HG02973 (cell line): ENCODE results near the gene PTH1R.

Source experiments
- ATAC-seq: cut with Tn5 transposase; IDR thresholded peaks from one replicate; pipeline ENCODE4 v1.9.1; 2021; ENCODE audit warnings: moderate library complexity; ENCODE audit not compliant: unreplicated experiment

Gene PTH1R

GRCh38 chr3:46877406-46878125 lies at the start of gene PTH1R:
PTH1R (plus strand) TSS chr3:46877721; CDS start chr3:46883560, 5,839 bp downstream.
- no peak for ATAC-seq

DNA sequence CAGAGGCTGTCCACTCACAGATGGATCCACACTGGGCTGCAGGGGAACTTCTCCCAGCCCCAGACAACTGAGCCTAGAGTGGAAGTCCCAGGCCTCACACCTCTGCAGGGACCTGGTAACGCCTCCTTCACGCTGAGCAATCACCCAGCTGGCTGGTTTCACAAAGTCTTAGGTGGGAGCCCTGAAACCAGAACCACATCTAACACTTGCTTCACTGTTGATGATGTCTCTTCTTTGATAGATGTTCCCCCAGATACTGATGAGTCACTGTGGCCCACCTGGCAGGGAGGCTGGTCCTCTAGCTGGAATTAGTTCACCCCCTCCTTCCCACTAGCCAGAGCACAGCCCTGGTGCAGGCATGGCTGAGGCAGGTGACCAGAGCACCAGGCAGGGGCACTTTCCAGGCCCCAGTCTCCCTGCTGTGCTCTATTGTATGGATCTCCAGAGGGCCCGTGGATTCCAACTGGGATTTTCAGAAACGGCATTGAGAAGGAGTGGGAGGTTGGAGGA lies 47.8 kb upstream of the PTH1R start:
- peak; percentile 79 for ATAC-seq

- no peak for ATAC-seq
Observed at GRCh38 chr3:46830801-46831200, 46.7 kb upstream of the PTH1R start.

DNA sequence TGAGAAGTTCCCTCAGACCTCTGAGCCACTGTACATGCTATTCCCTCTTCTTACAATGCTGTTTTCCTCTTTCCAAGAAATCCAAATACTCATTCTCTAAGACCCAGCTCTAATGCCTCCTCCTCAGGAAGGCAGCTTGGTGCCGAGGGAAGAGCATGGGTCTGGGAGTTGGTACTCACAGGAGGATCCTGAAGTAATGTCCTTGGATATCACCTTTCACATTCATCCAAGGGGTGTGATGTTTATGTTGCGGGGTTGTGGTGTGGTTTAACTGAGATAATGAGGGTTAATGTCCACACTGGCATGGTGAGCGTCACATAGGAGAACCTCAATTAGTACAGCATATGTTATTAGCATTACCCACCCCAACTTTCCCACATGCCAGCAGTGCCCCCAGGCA lies 46.2 kb upstream of the PTH1R start:
- no peak for ATAC-seq

- ATAC-seq: no peak
Observed at GRCh38 chr3:46831841-46832240, 45.7 kb upstream of the PTH1R start.

- ATAC-seq: no peak
Observed at GRCh38 chr3:46833346-46834300, 43.9 kb upstream of the PTH1R start.

GRCh38 chr3:46835054-46835453 lies 42.5 kb upstream of the PTH1R start:
- no peak for ATAC-seq

DNA sequence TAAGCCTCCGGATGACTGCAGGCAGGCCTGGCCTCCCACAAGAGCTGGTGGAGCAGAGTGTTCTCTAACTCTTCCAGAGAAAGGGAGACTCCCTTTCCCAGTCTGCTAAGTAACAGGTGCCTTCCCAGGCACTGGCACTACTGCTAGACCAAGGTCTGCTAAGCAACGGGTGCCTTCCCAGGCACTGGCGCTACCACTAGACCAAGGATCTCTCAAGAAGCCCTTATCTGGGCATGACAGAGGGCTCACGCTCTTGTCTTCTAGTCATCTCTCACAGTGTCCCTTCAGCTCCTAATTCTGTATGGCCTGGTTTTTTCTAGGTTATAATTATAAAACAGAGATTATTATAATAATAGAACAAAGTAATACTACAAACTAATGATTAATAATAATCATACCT lies 42.0 kb upstream of the PTH1R start:
- ATAC-seq: no peak

GRCh38 chr3:46838301-46838700 lies 39.2 kb upstream of the PTH1R start:
- ATAC-seq: no peak

DNA sequence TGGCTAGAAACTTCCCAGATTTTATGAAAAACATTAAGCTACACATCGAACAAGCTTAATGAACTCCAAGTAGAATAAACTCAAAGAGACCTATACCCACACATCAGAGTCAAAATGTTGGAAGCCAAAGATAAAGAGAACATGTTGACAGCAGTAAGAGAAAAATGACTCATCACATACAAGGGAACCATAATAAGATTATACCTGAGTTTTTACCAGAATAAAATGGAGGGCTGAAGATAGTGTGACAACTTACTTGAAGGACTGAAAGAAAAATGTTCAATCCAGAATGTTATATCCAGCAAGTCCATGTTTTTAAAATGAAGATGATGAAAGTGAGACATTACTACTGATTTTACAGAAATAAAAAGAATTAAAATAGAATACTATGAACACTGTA lies 37.0 kb upstream of the PTH1R start:
- no peak for ATAC-seq

GRCh38 chr3:46843508-46843907 lies 34.0 kb upstream of the PTH1R start:
- ATAC-seq: no peak

- ATAC-seq: no peak
Observed at GRCh38 chr3:46844397-46844796, 33.1 kb upstream of the PTH1R start.

GRCh38 chr3:46844881-46845312 lies 32.6 kb upstream of the PTH1R start:
- no peak for ATAC-seq

DNA sequence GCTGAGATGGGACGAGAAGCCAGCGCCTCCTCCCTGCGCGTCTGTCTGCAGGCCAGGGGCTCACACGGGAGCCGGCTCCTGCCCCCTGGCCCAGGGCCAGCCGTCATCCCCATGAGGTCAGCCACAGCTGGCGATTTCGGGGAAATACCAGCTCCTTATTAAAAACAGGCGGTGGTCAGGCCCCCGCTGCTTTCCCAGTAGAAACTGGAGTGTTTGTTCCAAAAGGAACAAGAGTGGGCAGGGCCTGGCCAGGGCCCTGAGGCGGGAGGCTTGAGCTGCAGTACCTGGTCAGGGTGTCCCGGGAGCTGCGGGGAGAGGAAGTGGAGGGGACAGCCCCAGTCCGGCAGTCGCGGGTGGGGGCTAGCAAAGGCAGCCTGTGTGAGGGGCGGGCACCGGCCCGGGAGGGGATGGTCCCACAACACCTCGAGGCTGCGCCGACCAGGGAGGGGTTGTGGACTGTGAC lies 32.1 kb upstream of the PTH1R start:
- peak; percentile 31 for ATAC-seq

DNA sequence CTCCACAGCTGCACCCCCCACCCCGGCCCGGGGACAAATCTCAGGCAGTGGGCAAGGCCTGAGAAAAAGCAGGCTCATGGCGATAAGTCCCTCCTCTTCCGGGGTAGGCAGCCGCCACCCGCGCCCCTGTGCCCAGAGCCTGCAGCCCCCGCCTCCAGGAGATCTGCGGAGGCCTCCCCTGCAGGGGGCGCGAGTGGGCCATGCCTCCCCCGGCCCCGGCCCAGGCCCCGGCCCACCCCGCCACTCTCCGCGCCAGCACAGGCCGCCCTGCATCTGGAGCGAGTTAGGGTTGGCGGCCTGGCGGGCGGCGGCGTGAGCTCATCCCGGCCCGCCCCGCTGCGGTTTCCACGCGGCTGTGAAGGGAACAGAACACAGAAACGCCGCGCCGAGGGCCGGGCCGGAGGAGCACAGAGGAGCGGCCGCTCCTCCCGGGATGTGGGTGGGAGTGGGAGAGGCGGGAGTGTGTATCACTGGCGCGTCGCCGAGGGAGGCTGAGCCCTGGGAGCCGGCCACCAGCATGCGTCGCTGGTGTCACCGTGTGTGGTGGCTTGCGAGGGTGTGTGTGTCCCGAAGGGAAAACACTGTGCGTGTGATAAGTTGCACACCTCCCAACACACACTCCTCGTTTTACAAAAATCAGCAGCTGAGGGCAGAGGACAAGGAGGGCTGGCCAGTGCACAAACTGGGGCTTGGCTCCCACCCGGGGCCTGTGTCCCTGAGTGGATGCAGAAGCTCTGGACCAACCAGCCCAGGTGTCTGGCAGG lies 31.5 kb upstream of the PTH1R start:
- ATAC-seq: peak; percentile 48

DNA sequence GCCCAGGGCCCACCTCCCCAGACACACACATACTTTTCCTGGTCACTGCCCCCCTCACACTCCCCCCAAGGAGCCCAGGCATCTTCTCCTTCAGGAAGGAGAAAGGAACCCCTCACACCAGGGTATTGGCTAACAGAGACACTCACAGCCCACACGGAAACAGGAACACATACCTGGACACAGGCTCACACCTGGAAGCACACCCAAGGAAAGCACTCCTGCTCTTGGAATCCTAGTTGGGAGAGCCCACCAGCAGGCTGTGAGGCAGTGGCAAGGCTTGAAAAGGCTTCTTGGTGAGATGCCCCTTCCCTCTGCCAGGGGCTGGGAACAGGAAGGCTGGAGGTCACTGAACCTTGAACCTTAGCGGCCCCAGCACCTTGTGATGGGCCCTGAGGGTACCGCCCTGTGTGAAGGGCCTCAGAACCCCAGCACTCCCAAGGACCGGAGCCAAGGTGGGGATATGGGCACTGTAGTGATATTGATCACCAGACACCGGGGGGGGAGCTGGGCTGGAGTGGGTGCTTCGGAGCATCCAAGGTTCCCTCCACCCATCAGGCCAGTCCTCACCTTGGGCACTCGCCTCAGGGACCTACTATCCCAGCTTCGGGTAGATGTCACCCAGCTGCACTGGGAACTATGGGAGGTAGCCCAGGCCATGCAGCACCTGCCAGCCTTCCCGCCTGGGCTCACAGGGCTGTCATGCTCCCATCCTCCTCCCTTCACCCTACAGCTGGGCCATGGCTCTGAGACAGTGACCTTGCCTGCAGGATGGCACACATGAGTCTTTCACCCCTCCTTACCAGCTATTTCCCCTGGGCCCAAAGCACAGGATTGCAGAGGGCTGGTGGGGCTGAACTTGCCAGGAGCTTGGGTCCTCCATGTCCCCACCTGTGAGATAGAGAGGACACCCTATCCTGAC lies 30.6 kb upstream of the PTH1R start:
- ATAC-seq: no peak

- ATAC-seq: no peak
Observed at GRCh38 chr3:46847744-46848143, 29.8 kb upstream of the PTH1R start.

GRCh38 chr3:46848271-46849044 lies 29.1 kb upstream of the PTH1R start:
- ATAC-seq: no peak

GRCh38 chr3:46849045-46849631 lies 28.4 kb upstream of the PTH1R start:
- no peak for ATAC-seq
